IMR-90 (cell line): ENCODE results near the gene SAMD1. TPM values are rescaled to one million over a fixed set of nuclear protein-coding genes. Genes with fewer than 3 reads are reported as not detected.

Source experiments
- ATAC-seq: fragments of 200-7000 bp; cut with Tn5 transposase; 2 replicates; pipeline ENCODE4 v1.9.1; 2020; ENCODE audit warnings: low read depth, mild to moderate bottlenecking, moderate library complexity
- BruUV-seq: library from RNA; stranded (reverse); fragments of 400-500 nt; replicated peaks from 2 replicates; lab custom pipeline; 2021; lab: Mats Ljungman, UMichigan
- CTCF ChIA-PET: fragments of 300-600 bp; formaldehyde crosslinking; extraction: SDS; loops from one replicate; lab custom pipeline; 2021; ENCODE audit warnings: antibody characterized with exemption; lab: Yijun Ruan, JAX
- POLR2A ChIA-PET: fragments of 300-600 bp; sonication (Branson Sonifier 250); formaldehyde crosslinking; loops from one replicate; lab custom pipeline; 2022; ENCODE audit warnings: antibody characterized with exemption; ENCODE audit not compliant: unreplicated experiment; lab: Charles Lee
- DNase-seq: peaks from one replicate; pipeline ENCODE4 v3.0.0; 2013
- H2AFZ ChIP-seq: replicated peaks from 2 replicates; pipeline ENCODE3; 2013; ENCODE audit warnings: low read length, mild to moderate bottlenecking; ENCODE audit not compliant: poor library complexity
- H2AK5ac ChIP-seq: 2 replicates; pipeline ENCODE4 v1.6.1; 2013; ENCODE audit warnings: low read depth, low read length, inconsistent platforms
- H2AK9ac ChIP-seq: replicated peaks from 2 replicates; pipeline ENCODE3; 2013; ENCODE audit warnings: mild to moderate bottlenecking, low read depth, low read length, moderate library complexity; ENCODE audit not compliant: poor library complexity
- H2BK120ac ChIP-seq: 2 replicates; pipeline ENCODE4 v1.6.1; 2013; ENCODE audit warnings: low read depth, low read length, inconsistent platforms
- H2BK15ac ChIP-seq: 3 replicates; pipeline ENCODE4 v1.6.1; 2013; ENCODE audit warnings: low read depth, low read length, inconsistent platforms
- H2BK20ac ChIP-seq: 2 replicates; pipeline ENCODE4 v1.6.1; 2013; ENCODE audit warnings: low read depth, mild to moderate bottlenecking, inconsistent platforms, low read length, moderate library complexity
- H2BK5ac ChIP-seq: 2 replicates; pipeline ENCODE4 v1.6.1; 2013; ENCODE audit warnings: mild to moderate bottlenecking, low read depth, low read length, inconsistent platforms; ENCODE audit not compliant: poor library complexity, severe bottlenecking
- H3K14ac ChIP-seq: replicated peaks from 2 replicates; pipeline ENCODE4 v1.6.1; 2013; ENCODE audit warnings: low read depth, low read length, inconsistent platforms
- H3K18ac ChIP-seq: 2 replicates; pipeline ENCODE4 v1.6.1; 2013; ENCODE audit warnings: low read depth, low read length, control low read depth
- H3K23ac ChIP-seq: 2 replicates; pipeline ENCODE4 v1.6.1; 2013; ENCODE audit warnings: low read depth, low read length, inconsistent platforms
- H3K27ac ChIP-seq: 2 replicates; pipeline ENCODE4 v1.5.1; 2013; ENCODE audit warnings: mild to moderate bottlenecking, control low read depth, low read length; ENCODE audit not compliant: insufficient read depth
- H3K27me3 ChIP-seq: 2 replicates; pipeline ENCODE4 v1.6.1; 2013; ENCODE audit warnings: low read length; ENCODE audit not compliant: control insufficient read depth, insufficient read depth
- H3K36me3 ChIP-seq: 2 replicates; pipeline ENCODE4 v1.6.1; 2013; ENCODE audit warnings: low read length, mixed read lengths; ENCODE audit not compliant: control insufficient read depth, insufficient read depth
- H3K4ac ChIP-seq: 2 replicates; pipeline ENCODE4 v1.6.1; 2013; ENCODE audit warnings: low read depth, low read length, inconsistent platforms
- H3K4me1 ChIP-seq: 2 replicates; pipeline ENCODE4 v1.6.1; 2013; ENCODE audit warnings: low read length, mixed read lengths; ENCODE audit not compliant: control insufficient read depth, insufficient read depth
- H3K4me2 ChIP-seq: 2 replicates; pipeline ENCODE4 v1.6.1; 2013; ENCODE audit warnings: low read depth, mild to moderate bottlenecking, control low read depth, low read length, moderate library complexity
- H3K4me3 ChIP-seq: 2 replicates; pipeline ENCODE4 v1.5.1; 2013; ENCODE audit warnings: low read depth, mild to moderate bottlenecking, control low read depth, low read length, moderate library complexity; ENCODE audit not compliant: insufficient read depth
- H3K56ac ChIP-seq: 2 replicates; pipeline ENCODE4 v1.6.1; 2013; ENCODE audit warnings: low read length, inconsistent platforms; ENCODE audit not compliant: insufficient read depth; ENCODE audit errors: extremely low read depth
- H3K79me1 ChIP-seq, 2 experiments: 2 replicates each; pipeline ENCODE4 v1.6.1; 2013; ENCODE audit warnings: low read length in 2 of 2, inconsistent platforms in 1 of 2, low read depth in 1 of 2
- H3K9ac ChIP-seq: 2 replicates; pipeline ENCODE4 v1.6.1; 2013; ENCODE audit warnings: low read depth, low read length, control low read depth
- H3K9me1 ChIP-seq: 2 replicates; pipeline ENCODE4 v1.6.1; 2013; ENCODE audit warnings: low read length, inconsistent platforms; ENCODE audit not compliant: insufficient read depth
- H3K9me3 ChIP-seq: 2 replicates; pipeline ENCODE4 v1.6.1; 2013; ENCODE audit warnings: low read length; ENCODE audit not compliant: control insufficient read depth, insufficient read depth
- H4K20me1 ChIP-seq: 2 replicates; pipeline ENCODE4 v1.6.1; 2013; ENCODE audit warnings: low read length, inconsistent platforms; ENCODE audit not compliant: insufficient read depth
- H4K5ac ChIP-seq: 2 replicates; pipeline ENCODE4 v1.6.1; 2013; ENCODE audit warnings: mild to moderate bottlenecking, low read depth, low read length, control low read depth
- H4K8ac ChIP-seq, 2 experiments: 2 replicates each; pipeline ENCODE4 v1.6.1; 2013; ENCODE audit warnings: low read depth in 2 of 2, low read length in 2 of 2, control low read depth in 1 of 2, inconsistent platforms in 1 of 2
- H4K91ac ChIP-seq: 2 replicates; pipeline ENCODE4 v1.6.1; 2013; ENCODE audit warnings: low read depth, low read length, inconsistent platforms; ENCODE audit not compliant: insufficient read depth
- BHLHE40 ChIP-seq: fragments of 150-350 bp; IDR thresholded peaks from 2 replicates; pipeline ENCODE4 v1.6.1; 2016; ENCODE audit warnings: mild to moderate bottlenecking, low read depth, low read length
- CTCF ChIP-seq: conservative IDR thresholded peaks from 2 replicates; pipeline ENCODE4 v1.5.1; 2012; ENCODE audit warnings: mild to moderate bottlenecking, low read depth, low read length, improper control_type of control experiment
- ELK1 ChIP-seq: fragments of 150-350 bp; IDR thresholded peaks from 2 replicates; pipeline ENCODE4 v1.6.1; 2016; ENCODE audit warnings: low read depth, mild to moderate bottlenecking, low read length, moderate library complexity, borderline replicate concordance
- FOS ChIP-seq: fragments of 150-350 bp; IDR thresholded peaks from 2 replicates; pipeline ENCODE4 v1.6.1; 2016; ENCODE audit warnings: low read depth, low read length
- MAZ ChIP-seq: IDR thresholded peaks from 2 replicates; pipeline ENCODE4 v1.6.1; 2012; ENCODE audit warnings: low read depth, mild to moderate bottlenecking, low read length, improper control_type of control experiment, moderate library complexity, borderline replicate concordance
- MXI1 ChIP-seq: IDR thresholded peaks from 2 replicates; pipeline ENCODE4 v1.6.1; 2012; ENCODE audit warnings: low read depth, mild to moderate bottlenecking, low read length, moderate library complexity, borderline replicate concordance
- POLR2A ChIP-seq: IDR thresholded peaks from 2 replicates; pipeline ENCODE4 v1.6.1; 2012; ENCODE audit warnings: mild to moderate bottlenecking, low read depth, low read length
- RAD21 ChIP-seq: IDR thresholded peaks from 2 replicates; pipeline ENCODE4 v1.6.1; 2012; ENCODE audit warnings: low read length, improper control_type of control experiment
- SMC3 ChIP-seq: fragments of 150-350 bp; IDR thresholded peaks from 2 replicates; pipeline ENCODE4 v1.6.1; 2016; ENCODE audit warnings: low read depth, mild to moderate bottlenecking, antibody characterized with exemption, low read length, moderate library complexity
- WGBS, 2 experiments: methylation state at CpG; one replicate each; pipeline versions ENCODE4 v1.1.5 to v1.1.7; 2013; ENCODE audit warnings: missing lambda C conversion rate in 2 of 2; ENCODE audit not compliant: insufficient read length in 1 of 2; ENCODE audit errors: extremely low coverage in 2 of 2; 5-methylcytosine and 5-hydroxymethylcytosine counted together
- dilution Hi-C: fragments of 300-500 bp; cut with HindIII; formaldehyde crosslinking; loops from one replicate; pipeline ENCODE4 v1.14.3; 2018; ENCODE audit warnings: low sequenced_read_pairs; ENCODE audit not compliant: unreplicated experiment
- in situ Hi-C: fragments of 300-500 bp; cut with MboI; formaldehyde crosslinking; loops from 3 replicates; pipeline ENCODE4 v1.14.3; 2019; ENCODE audit warnings: low sequenced_read_pairs, inconsistent platforms, mixed read lengths
- intact Hi-C: fragments of 100-400 bp; cut with micrococcal nuclease; formaldehyde crosslinking; loops from 2 replicates; pipeline ENCODE4 v1.10.0; 2022
- polyA plus RNA-seq, 3 experiments: library from polyadenylated mRNA; depleted of rRNA; stranded (reverse); fragments of >200 nt; gene quantifications; 2 replicates each; pipeline ENCODE4 v1.2.3, GENCODE V29; 2012; ENCODE audit warnings: low replicate concordance in 1 of 3
- total RNA-seq: library from RNA; depleted of rRNA; stranded (reverse); fragments of >200 nt; gene quantifications from 2 replicates; pipeline ENCODE4 v1.2.3, GENCODE V29; 2012
- TF ChIP-seq, protein P1 (sequence below): fragments of 150-350 bp; IDR thresholded peaks from 2 replicates; pipeline ENCODE4 v1.6.1; 2017; ENCODE audit warnings: mild to moderate bottlenecking, antibody characterized with exemption, low read length, low read depth

Gene SAMD1
- total and polyA plus RNA-seq, 2 of the 4 experiments (the other 2 are of a cell fraction): 6.5 to 14.1 TPM

DNA sequence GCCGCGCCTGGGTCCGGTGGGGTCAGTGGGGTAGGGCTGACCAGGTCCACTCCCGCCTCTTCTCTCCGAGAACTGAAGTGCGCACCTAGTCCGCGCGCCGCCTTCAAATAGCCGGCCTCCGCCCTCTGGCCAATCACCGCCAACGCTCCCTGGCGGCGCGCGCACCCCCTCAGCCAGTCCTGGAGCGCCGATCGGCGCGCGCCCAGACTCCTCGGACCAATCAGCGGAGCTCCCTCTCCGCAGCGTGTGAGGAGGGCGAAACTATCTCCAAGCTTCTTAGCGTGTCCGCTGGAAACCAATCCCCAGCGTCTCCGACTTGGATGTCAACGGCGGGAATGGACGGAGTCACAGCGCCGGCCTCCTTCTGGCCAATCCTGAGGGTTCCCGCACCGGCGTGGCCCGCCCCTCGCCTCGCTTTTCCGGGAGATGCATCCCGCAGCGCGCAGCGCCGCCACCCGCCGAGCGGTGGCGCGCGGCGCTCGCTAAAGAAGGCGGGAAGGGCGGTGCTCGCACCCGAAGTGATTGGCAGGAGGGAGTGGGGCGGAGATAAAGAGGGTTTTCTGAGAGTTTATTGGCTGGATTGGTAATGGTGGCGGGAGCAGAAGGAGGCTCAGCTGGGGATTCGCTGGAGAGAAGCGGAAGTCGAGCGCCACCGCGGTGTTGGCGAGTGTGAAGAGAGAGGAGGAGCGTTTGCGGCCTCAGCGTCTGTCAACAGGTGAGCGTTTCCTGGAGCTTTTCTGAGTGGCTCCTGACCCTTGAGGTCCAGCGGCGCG lies 46.1 kb upstream of the SAMD1 start, which contains the start of gene ASF1B:
Gene ASF1B (minus strand): TSS at position 81 of the 773 bp plus-strand sequence. CDS start 133 bp downstream, outside the sequence.
- BruUV-seq: no TSS peak
- intact Hi-C loops (loop anchor here (2.0 to 5.0 kb wide), 3 partner anchors 46 to 341 kb away; partner anchors contain the start of genes PTGER1 and SAMD1), in situ Hi-C loops (no loop called here), dilution Hi-C loops (no loop called here)
- Histone ChIP-seq H2BK5ac (peak within 1 kb of the TSS; percentile 47), H2BK20ac (no peak within 1 kb of the TSS), H3K36me3 (no peaks in the 10 kb centered on the region), H3K14ac (no peak within 1 kb of the TSS; the same call in 1 of the 2 replicates), H4K8ac (peak within 1 kb of the TSS in 1 of 2 experiments; percentile 80; a peak in 2 of 4 replicates), H4K91ac (peak within 1 kb of the TSS; percentile 49; the same call in 1 of the 2 replicates), H3K4me3 (peak within 1 kb of the TSS; percentile 66), H2AK9ac (peak within 1 kb of the TSS; percentile 98), H3K79me1 (peaks cover 15 to 44% of the 10 kb centered on the region in 2 experiments), H3K4me2 (peak within 1 kb of the TSS; percentile 79), H3K56ac (peak within 1 kb of the TSS; percentile 67), H4K20me1 (peaks cover 9% of the 10 kb centered on the region; the same call in 1 of the 2 replicates), H3K4ac (peak within 1 kb of the TSS; percentile 78; the same call in 1 of the 2 replicates), H3K27ac (peak within 1 kb of the TSS; percentile 53), H2BK15ac (no peak within 1 kb of the TSS), H2AK5ac (peak within 1 kb of the TSS; percentile 82; the same call in 1 of the 2 replicates), H3K9me1 (no peaks in the 10 kb centered on the region), H2AFZ (peak within 1 kb of the TSS; percentile 100), H2BK120ac (0 out of 2 replicates have a peak within 1 kb of the TSS, but pooled peaks have one; percentile 38), H3K27me3 (no peaks in the 10 kb centered on the region), H3K18ac (no peak within 1 kb of the TSS), H4K5ac (no peak within 1 kb of the TSS), H3K9ac (peak within 1 kb of the TSS; percentile 45), H3K4me1 (peaks cover 6% of the 10 kb centered on the region), H3K9me3 (no peaks in the 10 kb centered on the region), H3K23ac (peak within 1 kb of the TSS; percentile 53; the same call in 1 of the 2 replicates)
- POLR2A ChIA-PET: interaction anchor here (0.5 kb wide), 1 partner anchor 37 kb away, joined by 3 read pairs; no protein-coding TSS in a partner anchor
- CTCF ChIA-PET: interaction anchor here (0.6 to 1.7 kb wide), 19 partner anchors 11 to 283 kb away, joined by 3 to 8 read pairs (median 4); no protein-coding TSS in a partner anchor
- DNase-seq: peak; percentile 100
- 1% methylated on average over 43 of the region's 78 CpGs; no CpG with 5 or more reads in 1 of the 2 experiments for WGBS, 2 experiments
- TF ChIP-seq CTCF (peak; percentile 98), SMC3 (peak; percentile 70), RAD21 (peak; percentile 87), MAZ (peak; percentile 77; the same call in 1 of the 2 replicates), ELK1 (no peak), FOS (peak; percentile 61; the same call in 1 of the 2 replicates), BHLHE40 (no peak), MXI1 (peak; percentile 91), POLR2A (peak; percentile 80)
- TF ChIP-seq, protein P1, sequence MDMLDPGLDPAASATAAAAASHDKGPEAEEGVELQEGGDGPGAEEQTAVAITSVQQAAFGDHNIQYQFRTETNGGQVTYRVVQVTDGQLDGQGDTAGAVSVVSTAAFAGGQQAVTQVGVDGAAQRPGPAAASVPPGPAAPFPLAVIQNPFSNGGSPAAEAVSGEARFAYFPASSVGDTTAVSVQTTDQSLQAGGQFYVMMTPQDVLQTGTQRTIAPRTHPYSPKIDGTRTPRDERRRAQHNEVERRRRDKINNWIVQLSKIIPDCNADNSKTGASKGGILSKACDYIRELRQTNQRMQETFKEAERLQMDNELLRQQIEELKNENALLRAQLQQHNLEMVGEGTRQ: peak; percentile 40; the same call in 1 of the 2 replicates
- peak; percentile 91 for ATAC-seq
